VCaP (cell line): ENCODE results near the gene ZNF672.
A peak's percentile ranks its signal among the peaks of the same experiment; 100 is the strongest.
"Not testable (repeated sequence)": the region's sequence is repeated elsewhere in the genome, so short reads cannot be mapped to it uniquely, and the experiment has no call there.

Experiments
- H3K27ac ChIP-seq: fragments of 450-650 bp; 2 replicates; pipeline ENCODE4 v1.5.1; 2017
- TF ChIP-seq, protein P1 (sequence below): fragments of 450-650 bp; conservative IDR thresholded peaks from 2 replicates; pipeline ENCODE4 v1.5.1; 2017; ENCODE audit warnings: mild to moderate bottlenecking, moderate library complexity

The ZNF672 gene

GRCh38 chr1:248800459-248800858 is 37.6 kb upstream of the ZNF672 start:
- H3K27ac ChIP-seq = no peak overlapping the region
- TF ChIP-seq, protein P1, sequence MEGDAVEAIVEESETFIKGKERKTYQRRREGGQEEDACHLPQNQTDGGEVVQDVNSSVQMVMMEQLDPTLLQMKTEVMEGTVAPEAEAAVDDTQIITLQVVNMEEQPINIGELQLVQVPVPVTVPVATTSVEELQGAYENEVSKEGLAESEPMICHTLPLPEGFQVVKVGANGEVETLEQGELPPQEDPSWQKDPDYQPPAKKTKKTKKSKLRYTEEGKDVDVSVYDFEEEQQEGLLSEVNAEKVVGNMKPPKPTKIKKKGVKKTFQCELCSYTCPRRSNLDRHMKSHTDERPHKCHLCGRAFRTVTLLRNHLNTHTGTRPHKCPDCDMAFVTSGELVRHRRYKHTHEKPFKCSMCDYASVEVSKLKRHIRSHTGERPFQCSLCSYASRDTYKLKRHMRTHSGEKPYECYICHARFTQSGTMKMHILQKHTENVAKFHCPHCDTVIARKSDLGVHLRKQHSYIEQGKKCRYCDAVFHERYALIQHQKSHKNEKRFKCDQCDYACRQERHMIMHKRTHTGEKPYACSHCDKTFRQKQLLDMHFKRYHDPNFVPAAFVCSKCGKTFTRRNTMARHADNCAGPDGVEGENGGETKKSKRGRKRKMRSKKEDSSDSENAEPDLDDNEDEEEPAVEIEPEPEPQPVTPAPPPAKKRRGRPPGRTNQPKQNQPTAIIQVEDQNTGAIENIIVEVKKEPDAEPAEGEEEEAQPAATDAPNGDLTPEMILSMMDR = no peak

DNA sequence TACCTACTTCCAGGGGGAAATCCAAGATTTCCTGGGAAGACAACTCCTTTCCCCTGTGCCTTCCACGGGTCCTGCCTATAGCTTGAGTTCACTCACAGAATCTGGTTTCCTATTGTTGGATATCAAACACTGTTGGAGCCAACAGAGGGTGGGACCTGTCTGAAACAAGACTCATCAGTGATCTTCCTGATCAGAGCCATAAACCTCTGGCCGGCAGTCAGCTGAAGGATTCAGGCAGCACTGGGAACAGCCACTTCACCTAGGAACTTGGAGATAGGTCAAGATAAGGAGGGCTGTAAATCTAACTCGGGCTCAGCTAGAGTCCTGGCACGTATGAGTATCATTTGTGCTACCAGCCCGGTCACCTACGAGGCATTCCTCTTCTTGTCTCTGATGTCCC is 35.6 kb upstream of the ZNF672 start:
- no peak overlapping the region for H3K27ac ChIP-seq

DNA sequence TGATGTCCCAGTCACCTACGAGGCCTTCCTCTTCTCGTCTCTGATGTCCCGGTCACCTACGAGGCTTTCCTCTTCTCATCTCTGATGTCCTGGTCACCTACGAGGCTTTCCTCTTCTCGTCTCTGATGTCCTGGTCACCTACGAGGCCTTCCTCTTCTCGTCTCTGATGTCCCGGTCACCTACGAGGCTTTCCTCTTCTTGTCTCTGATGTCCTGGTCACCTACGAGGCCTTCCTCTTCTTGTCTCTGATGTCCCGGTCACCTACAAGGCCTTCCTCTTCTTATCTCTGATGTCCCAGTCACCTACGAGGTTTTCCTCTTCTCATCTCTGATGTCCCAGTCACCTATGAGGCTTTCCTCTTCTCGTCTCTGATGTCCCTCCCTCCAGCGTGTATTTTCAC is 34.5 kb upstream of the ZNF672 start:
- not testable (repeated sequence) for H3K27ac ChIP-seq

More for the DNA sequence above, 35.6 kb upstream of the ZNF672 start:
- TF ChIP-seq, protein P1 = no peak

DNA sequence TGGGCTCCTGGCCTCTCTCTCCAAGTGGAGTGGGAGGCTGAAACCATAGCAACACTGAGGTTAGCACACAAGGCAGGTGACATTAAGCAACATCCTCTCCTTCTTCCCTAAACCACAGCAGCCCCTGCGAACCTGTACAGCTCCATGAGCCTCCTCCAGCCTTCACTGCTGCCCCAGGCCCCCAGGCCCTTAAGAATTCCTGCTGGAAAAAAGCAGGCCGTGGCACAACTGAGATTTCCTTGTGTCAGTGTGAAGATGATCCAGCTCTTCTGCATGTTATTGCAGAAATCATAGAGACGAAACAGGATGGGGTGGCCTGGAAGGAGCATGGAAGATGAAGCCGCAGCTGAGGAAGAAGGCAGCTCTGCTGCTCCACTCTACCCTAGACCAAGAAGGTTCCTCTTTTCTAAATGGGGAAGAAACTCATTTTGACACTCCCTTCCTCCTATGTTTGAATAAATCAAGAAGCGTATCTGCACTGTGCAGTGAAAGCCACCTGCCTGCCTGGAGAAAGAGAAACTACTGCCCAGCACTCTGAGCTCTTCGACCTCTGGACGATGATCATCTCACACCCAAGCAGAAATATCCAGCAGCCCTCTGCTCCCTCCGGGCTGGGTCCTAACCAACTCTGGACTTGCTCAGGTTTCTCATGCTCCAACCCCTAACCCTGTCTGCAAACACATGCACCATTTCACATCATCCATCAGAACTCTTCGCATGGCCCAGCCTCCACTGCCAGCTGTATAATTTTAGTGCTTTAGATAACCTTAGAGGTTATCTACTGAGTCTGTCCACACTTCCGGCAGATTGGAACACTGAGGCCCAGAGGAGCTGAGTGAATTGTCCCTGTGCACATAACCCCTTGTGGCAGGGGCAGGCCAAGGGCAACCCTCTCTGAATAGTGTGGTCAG is 33.0 kb upstream of the ZNF672 start:
- TF ChIP-seq, protein P1 = no peak
- H3K27ac ChIP-seq = no peak overlapping the region

- TF ChIP-seq, protein P1 = no peak
- no peak overlapping the region for H3K27ac ChIP-seq
Measured at GRCh38 chr1:248805876-248806275, 32.1 kb upstream of the ZNF672 start.

DNA sequence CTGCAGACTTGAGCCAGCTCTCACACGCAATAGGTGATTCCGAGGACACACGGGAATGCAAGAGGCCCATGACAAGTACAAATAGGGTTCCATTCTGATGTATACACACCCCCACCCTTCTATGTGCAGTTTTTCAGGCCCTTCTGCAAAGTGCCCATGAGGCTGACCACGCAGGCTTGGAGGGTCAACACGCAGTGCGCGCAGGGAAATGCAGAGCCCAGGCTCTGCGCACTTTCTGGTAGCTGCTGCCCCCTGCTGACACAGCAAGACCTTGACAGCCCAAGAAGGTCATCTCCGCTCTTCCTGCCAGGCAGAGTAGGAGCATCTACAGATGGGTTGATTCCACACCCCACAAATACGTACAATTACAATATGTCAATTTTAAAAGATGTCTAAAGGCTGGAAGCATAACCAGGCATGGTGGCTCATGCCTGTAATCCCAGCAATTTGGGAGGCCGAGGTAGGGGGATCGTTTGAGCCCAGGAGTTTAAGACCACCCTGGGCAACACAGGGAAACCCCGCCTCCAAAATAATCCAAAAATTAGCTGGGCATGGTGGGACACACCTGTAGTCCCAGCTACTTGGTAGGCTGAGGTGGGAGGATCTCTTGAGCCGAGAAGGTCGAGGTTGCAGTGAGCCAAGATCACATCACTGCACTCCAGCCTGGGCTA is 30.8 kb upstream of the ZNF672 start:
- no peak overlapping the region for H3K27ac ChIP-seq
- TF ChIP-seq, protein P1 = peak; percentile 88

DNA sequence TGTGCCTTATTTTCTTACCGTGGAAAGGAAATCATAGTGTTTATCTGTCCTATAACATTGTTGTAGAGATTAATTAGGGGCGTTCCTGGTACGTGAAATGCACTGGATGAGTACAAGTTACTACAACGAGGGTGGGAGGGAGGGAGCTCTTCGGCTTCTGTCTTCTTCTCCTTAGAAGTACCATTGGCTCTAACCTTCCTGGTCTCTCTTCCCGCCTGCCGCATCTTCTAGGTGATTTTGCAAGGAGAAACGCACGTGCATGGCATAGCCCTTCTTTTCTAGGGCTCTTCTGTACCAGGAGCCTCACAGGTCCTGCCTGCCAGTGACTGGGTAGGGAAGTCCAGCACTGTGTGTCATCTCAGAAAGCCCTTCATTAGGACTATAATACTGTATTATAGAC is 29.1 kb upstream of the ZNF672 start:
- TF ChIP-seq, protein P1 = no peak
- no peak overlapping the region for H3K27ac ChIP-seq
